Stomach (tissue), 9 donors: ENCODE measurements around the gene ZCCHC7. TPM values are rescaled to one million over a fixed set of nuclear protein-coding genes. Genes with fewer than 3 reads are reported as not detected.
A peak's percentile ranks its signal among the peaks of the same experiment; 100 is the strongest.

ENCODE experiments used
- DNase-seq, 2 donors: peaks; one replicate each; pipeline versions ENCODE4 v3.0.0 to v3.0.0-alpha.2; 2013 to 2019
- H3K27ac ChIP-seq, 5 donors: fragments of 200-600 bp in 4 of 5; sonication (generic) in 4 of 5; one replicate each; pipeline ENCODE4 v1.5.1; 2013 to 2019; ENCODE audit warnings: mild to moderate bottlenecking in 1 of 5, moderate library complexity in 1 of 5
- H3K27me3 ChIP-seq, 3 donors: fragments of 200-600 bp; sonication (generic); one replicate each; pipeline ENCODE4 v1.5.1; 2017 to 2019; ENCODE audit warnings: mixed run types in 1 of 3
- H3K36me3 ChIP-seq, 4 donors: fragments of 200-600 bp; sonication (generic); 1 replicate in 3 of 4; 2 replicates in 1 of 4; pipeline ENCODE4 v1.5.1; 2016 to 2019
- H3K4me1 ChIP-seq, 4 donors: fragments of 200-600 bp; sonication (generic); one replicate each; pipeline ENCODE4 v1.5.1; 2016 to 2019
- H3K4me3 ChIP-seq, 4 donors: fragments of 200-600 bp; sonication (generic) in 3 of 4; one replicate each; pipeline ENCODE4 v1.5.1; 2016 to 2019; ENCODE audit warnings: mild to moderate bottlenecking in 1 of 4
- H3K9me3 ChIP-seq, 4 donors: fragments of 200-600 bp; sonication (generic); one replicate each; pipeline ENCODE4 v1.5.1; 2016 to 2019
- EP300 ChIP-seq: sonication (generic); formaldehyde crosslinking; IDR thresholded peaks from one replicate; pipeline ENCODE4 v1.6.1; 2017; ENCODE audit warnings: antibody characterized with exemption
- POLR2A ChIP-seq, 4 donors: fragments of 450-650 bp; IDR thresholded peaks; one replicate each; pipeline ENCODE4 v1.6.1; 2016; ENCODE audit warnings: antibody characterized with exemption in 4 of 4, control low read depth in 2 of 4, mild to moderate bottlenecking in 1 of 4, moderate library complexity in 1 of 4
- POLR2AphosphoS5 ChIP-seq, 3 donors: sonication (generic); formaldehyde crosslinking; IDR thresholded peaks; one replicate each; pipeline ENCODE4 v1.6.1; 2016; ENCODE audit warnings: antibody characterized with exemption in 3 of 3
- WGBS, 5 donors: extraction: QIAGEN DNeasy Blood & Tissue Kit in 3 of 5; methylation state at CpG; one replicate each; pipeline versions ENCODE4 v1.1.5 to v1.1.7; 2013 to 2018; 5-methylcytosine and 5-hydroxymethylcytosine counted together
- intact Hi-C: fragments of 100-400 bp; cut with DNase I; formaldehyde crosslinking; loops from one replicate; pipeline ENCODE4 v1.15.1; 2023; ENCODE audit warnings: low total_unique reads
- polyA plus RNA-seq, 3 donors: library from polyadenylated mRNA; stranded (reverse); fragments of 200-250 nt; gene quantifications; one replicate each; pipeline ENCODE4 v1.2.3, GENCODE V29; 2013
- total RNA-seq, 5 donors: library from RNA; depleted of rRNA; stranded (reverse); fragments of >200 nt; gene quantifications; one replicate each; pipeline versions ENCODE4 v1.1.0 to v1.2.3, GENCODE V29; 2014 to 2016
- TF ChIP-seq, protein P1 (sequence below), 7 experiments: fragments of 450-650 bp in 4 of 7; fragments of 200-600 bp in 3 of 7; sonication (generic) in 3 of 7; IDR thresholded peaks; one replicate each; pipeline ENCODE4 v1.5.1; 2016 to 2019; ENCODE audit warnings: antibody characterized with exemption in 7 of 7, control low read depth in 2 of 7, mild to moderate bottlenecking in 1 of 7
- donor health status: healthy with polysubstance abuse.
- donor health status: Bipolar disorder and iron deficiency.
- donor health status: healthy.

ZCCHC7 gene
- total and polyA plus RNA-seq, 8 donors: 7.9 to 67.1 (median 17.6) TPM

- Histone ChIP-seq H3K36me3 (no peaks in the 10 kb centered on the region), H3K4me3 (no peak overlapping the region), H3K27me3 (no peaks in the 10 kb centered on the region), H3K4me1 (peaks cover 0 to 11% (median 2%) of the 10 kb centered on the region in 4 donors), H3K9me3 (no peaks in the 10 kb centered on the region), H3K27ac (no peak overlapping the region)
- TF ChIP-seq EP300 (no peak), POLR2A (IDR thresholded peaks at IDR 0.05) (no peak), POLR2AphosphoS5 (IDR thresholded peaks at IDR 0.05) (no peak)
- TF ChIP-seq, protein P1, sequence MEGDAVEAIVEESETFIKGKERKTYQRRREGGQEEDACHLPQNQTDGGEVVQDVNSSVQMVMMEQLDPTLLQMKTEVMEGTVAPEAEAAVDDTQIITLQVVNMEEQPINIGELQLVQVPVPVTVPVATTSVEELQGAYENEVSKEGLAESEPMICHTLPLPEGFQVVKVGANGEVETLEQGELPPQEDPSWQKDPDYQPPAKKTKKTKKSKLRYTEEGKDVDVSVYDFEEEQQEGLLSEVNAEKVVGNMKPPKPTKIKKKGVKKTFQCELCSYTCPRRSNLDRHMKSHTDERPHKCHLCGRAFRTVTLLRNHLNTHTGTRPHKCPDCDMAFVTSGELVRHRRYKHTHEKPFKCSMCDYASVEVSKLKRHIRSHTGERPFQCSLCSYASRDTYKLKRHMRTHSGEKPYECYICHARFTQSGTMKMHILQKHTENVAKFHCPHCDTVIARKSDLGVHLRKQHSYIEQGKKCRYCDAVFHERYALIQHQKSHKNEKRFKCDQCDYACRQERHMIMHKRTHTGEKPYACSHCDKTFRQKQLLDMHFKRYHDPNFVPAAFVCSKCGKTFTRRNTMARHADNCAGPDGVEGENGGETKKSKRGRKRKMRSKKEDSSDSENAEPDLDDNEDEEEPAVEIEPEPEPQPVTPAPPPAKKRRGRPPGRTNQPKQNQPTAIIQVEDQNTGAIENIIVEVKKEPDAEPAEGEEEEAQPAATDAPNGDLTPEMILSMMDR (IDR thresholded peaks at IDR 0.05): no peak
- DNase-seq: peak in 1 of 2 donors; percentile 31
- intact Hi-C loops: no loop called here
These were observed 208.3 kb downstream of the ZCCHC7 start for GRCh38 chr9:37328556-37329227.

DNA sequence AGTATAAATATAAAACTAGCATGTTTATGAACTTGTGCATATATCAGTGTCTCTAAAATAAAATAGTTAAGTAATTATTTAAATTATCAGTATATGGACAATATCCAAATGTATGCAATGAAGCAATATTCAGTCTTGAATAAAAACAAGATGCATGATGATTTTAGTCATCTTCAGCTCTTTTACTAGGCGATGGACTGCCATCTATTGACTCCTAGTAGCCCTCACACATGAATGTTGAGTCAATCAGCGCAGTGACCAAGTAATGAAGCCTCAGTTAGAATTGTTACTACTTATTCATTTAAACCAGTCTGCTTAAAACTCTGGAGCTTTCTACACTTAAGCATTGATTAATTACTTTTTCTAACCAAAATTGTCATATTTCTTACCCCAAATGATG is 209.2 kb downstream of the ZCCHC7 start:
- WGBS, 5 donors: 87 to 96% (median 91%) methylated on average over 2 of the region's 2 CpGs

GRCh38 chr9:37331871-37332270 is 211.5 kb downstream of the ZCCHC7 start:
- TF ChIP-seq POLR2A (IDR thresholded peaks at IDR 0.05) (no peak), POLR2AphosphoS5 (IDR thresholded peaks at IDR 0.05) (no peak), EP300 (no peak)
- TF ChIP-seq, protein P1 (IDR thresholded peaks at IDR 0.05): no peak
- no peak for DNase-seq
- 92 to 98% (median 96%) methylated on average over 1 of the region's 1 CpG for WGBS, 5 donors

More for the DNA sequence above, 209.2 kb downstream of the ZCCHC7 start:
- H3K4me1 ChIP-seq: peaks cover 0 to 11% (median 2%) of the 10 kb centered on the region in 4 donors
- DNase-seq: peak in 1 of 2 donors; percentile 34
- no peaks in the 10 kb centered on the region for H3K27me3 ChIP-seq
- no peak overlapping the region for H3K4me3 ChIP-seq
- no peaks in the 10 kb centered on the region for H3K9me3 ChIP-seq
- no peak overlapping the region for H3K27ac ChIP-seq
- intact Hi-C loops: no loop called here
- TF ChIP-seq POLR2A (IDR thresholded peaks at IDR 0.05) (no peak), EP300 (no peak), POLR2AphosphoS5 (IDR thresholded peaks at IDR 0.05) (no peak)
- TF ChIP-seq, protein P1 (IDR thresholded peaks at IDR 0.05): no peak
- H3K36me3 ChIP-seq: no peaks in the 10 kb centered on the region

GRCh38 chr9:37332578-37332977 is 212.2 kb downstream of the ZCCHC7 start:
- intact Hi-C loops: no loop called here
- H3K4me3 ChIP-seq: no peak overlapping the region
- no peaks in the 10 kb centered on the region for H3K9me3 ChIP-seq
- TF ChIP-seq EP300 (no peak), POLR2AphosphoS5 (IDR thresholded peaks at IDR 0.05) (no peak), POLR2A (IDR thresholded peaks at IDR 0.05) (no peak)
- TF ChIP-seq, protein P1 (IDR thresholded peaks at IDR 0.05): no peak
- DNase-seq: no peak
- peaks cover 4 to 10% (median 6%) of the 10 kb centered on the region in 4 donors for H3K4me1 ChIP-seq
- H3K27me3 ChIP-seq: no peaks in the 10 kb centered on the region
- no peak overlapping the region for H3K27ac ChIP-seq
- no peaks in the 10 kb centered on the region for H3K36me3 ChIP-seq

More at GRCh38 chr9:37331871-37332270, 211.5 kb downstream of the ZCCHC7 start:
- intact Hi-C loops: no loop called here
- no peak overlapping the region for H3K27ac ChIP-seq
- no peaks in the 10 kb centered on the region for H3K27me3 ChIP-seq
- no peaks in the 10 kb centered on the region for H3K9me3 ChIP-seq
- H3K36me3 ChIP-seq: no peaks in the 10 kb centered on the region
- H3K4me1 ChIP-seq: peaks cover 3 to 11% (median 6%) of the 10 kb centered on the region in 4 donors
- H3K4me3 ChIP-seq: no peak overlapping the region
